Mucosa of gallbladder (tissue), 1 donor: ENCODE results near the gene EPB41L5. TPM values are rescaled to one million over a fixed set of nuclear protein-coding genes. Genes with fewer than 3 reads are reported as not detected.
"Not testable (repeated sequence)": the region's sequence is repeated elsewhere in the genome, so short reads cannot be mapped to it uniquely, and the experiment has no call there.

Experiments used
- DNase-seq: peaks from one replicate; pipeline ENCODE4 v3.0.0-alpha.2; 2020; ENCODE audit warnings: low spot score
- total RNA-seq: library from RNA; stranded (reverse); gene quantifications from one replicate; pipeline ENCODE4 v1.2.1, GENCODE V29; 2021
- donor health status: DM: no; HTN: no; CAD: no.

EPB41L5 gene
- total RNA-seq, result 27.4 TPM

GRCh38 chr2:120012771-120013596, at the start of gene EPB41L5:
Gene EPB41L5 (plus strand): TSS chr2:120013077. CDS start chr2:120019085, 6,008 bp downstream.
- DNase-seq, result peak; percentile 92

- no peak for DNase-seq
Measured at GRCh38 chr2:119981896-119982295, 31.0 kb upstream of the EPB41L5 start.

GRCh38 chr2:119982506-119982905, 30.4 kb upstream of the EPB41L5 start:
- DNase-seq, result no peak

- no peak for DNase-seq
Measured at GRCh38 chr2:119983108-119983507, 29.8 kb upstream of the EPB41L5 start.

- DNase-seq, result no peak
Measured at GRCh38 chr2:119996148-119996547, 16.7 kb upstream of the EPB41L5 start.

GRCh38 chr2:119996896-119997891, 15.7 kb upstream of the EPB41L5 start:
- DNase-seq, result not testable (repeated sequence)

GRCh38 chr2:120001471-120001870, 11.4 kb upstream of the EPB41L5 start:
- DNase-seq, result no peak

GRCh38 chr2:120004254-120004653, 8.6 kb upstream of the EPB41L5 start:
- DNase-seq, result no peak

GRCh38 chr2:120005834-120006521, 6.9 kb upstream of the EPB41L5 start:
- no peak for DNase-seq

GRCh38 chr2:120007851-120008250, 5.0 kb upstream of the EPB41L5 start:
- DNase-seq, result no peak

GRCh38 chr2:120012363-120012762, 514 bp upstream of the EPB41L5 start:
- DNase-seq, result no peak

GRCh38 chr2:120013597-120014223, 833 bp downstream of the EPB41L5 start:
- DNase-seq, result peak; percentile 33

GRCh38 chr2:120014226-120014980, 1.5 kb downstream of the EPB41L5 start:
- DNase-seq, result no peak

- no peak for DNase-seq
Measured at GRCh38 chr2:120016800-120017199, 3.9 kb downstream of the EPB41L5 start.

- DNase-seq, result no peak
Measured at GRCh38 chr2:120017201-120017600, 4.3 kb downstream of the EPB41L5 start.

GRCh38 chr2:120018549-120018948, 5.7 kb downstream of the EPB41L5 start:
- DNase-seq, result no peak

- no peak for DNase-seq
Measured at GRCh38 chr2:120020554-120020953, 7.7 kb downstream of the EPB41L5 start.

GRCh38 chr2:120022505-120022904, 9.6 kb downstream of the EPB41L5 start:
- DNase-seq, result not testable (repeated sequence)

GRCh38 chr2:120026890-120027289, 14.0 kb downstream of the EPB41L5 start:
- DNase-seq, result no peak

GRCh38 chr2:120028795-120029194, 15.9 kb downstream of the EPB41L5 start:
- DNase-seq, result no peak
